Mesenteric fat pad (tissue), 1 donor: ENCODE results near the gene SPARC. TPM values are rescaled to one million over a fixed set of nuclear protein-coding genes. Genes with fewer than 3 reads are reported as not detected.
"Not testable (repeated sequence)": the region's sequence is repeated elsewhere in the genome, so short reads cannot be mapped to it uniquely, and the experiment has no call there.

Experiments used
- DNase-seq: peaks from one replicate; pipeline ENCODE4 v3.0.0-alpha.2; 2020; ENCODE audit warnings: low spot score
- long read RNA-seq: library from polyadenylated mRNA; unstranded; transcript quantifications from one replicate; pipeline ENCODE4 v2.0.0, GENCODE V29; 2020
- total RNA-seq: library from RNA; stranded (reverse); fragmentation: NEBNext Ultra II Directional; extraction: Animal tissue kit (Norgen Biotek cat#: 25700); gene quantifications from one replicate; pipeline ENCODE4 v1.2.1, GENCODE V29; 2021
- donor health status: DM: yes; HTN: yes; CAD: no.

The SPARC gene
- 1,881 TPM for total RNA-seq
- long read RNA-seq, transcript SPARC-202 (4 exons, 1,598 nt) = minor isoform, 61 of 2,841 reads
- long read RNA-seq, transcript SPARC-201 (10 exons, 3,701 nt) = major isoform, 2,094 of 2,841 reads
- long read RNA-seq, partial matches to known transcripts = 440 of 2,841 reads
- long read RNA-seq, other reads (novel, unspliced or antisense) = 246 of 2,841 reads

- peak; percentile 91 for DNase-seq
These were observed at the start of gene SPARC for GRCh38 chr5:151686674-151687407. Gene SPARC, minus strand, starts transcription at chr5:151686915. Its CDS starts 10,727 bp downstream, at chr5:151676188.

- no peak for DNase-seq
These were observed 48.9 kb upstream of the SPARC start for GRCh38 chr5:151735646-151736045.

- DNase-seq = no peak
These were observed 47.3 kb upstream of the SPARC start for GRCh38 chr5:151734064-151734408.

- no peak for DNase-seq
These were observed 46.8 kb upstream of the SPARC start for GRCh38 chr5:151733358-151734063.

GRCh38 chr5:151730381-151730780 lies 43.7 kb upstream of the SPARC start:
- no peak for DNase-seq

GRCh38 chr5:151729597-151729996 lies 42.9 kb upstream of the SPARC start:
- DNase-seq = not testable (repeated sequence)

- no peak for DNase-seq
These were observed 37.6 kb upstream of the SPARC start for GRCh38 chr5:151724360-151724759.

GRCh38 chr5:151722546-151722945 lies 35.8 kb upstream of the SPARC start:
- DNase-seq = no peak

- no peak for DNase-seq
These were observed 35.2 kb upstream of the SPARC start for GRCh38 chr5:151721812-151722391.

GRCh38 chr5:151721087-151721646 lies 34.5 kb upstream of the SPARC start:
- DNase-seq = no peak

- no peak for DNase-seq
These were observed 33.5 kb upstream of the SPARC start for GRCh38 chr5:151720215-151720614.

- no peak for DNase-seq
These were observed 32.7 kb upstream of the SPARC start for GRCh38 chr5:151719228-151720000.

GRCh38 chr5:151718646-151719045 lies 31.9 kb upstream of the SPARC start:
- no peak for DNase-seq

- DNase-seq = no peak
These were observed 31.4 kb upstream of the SPARC start for GRCh38 chr5:151718153-151718552.

GRCh38 chr5:151717416-151717815 lies 30.7 kb upstream of the SPARC start:
- no peak for DNase-seq

- no peak for DNase-seq
These were observed 22.5 kb upstream of the SPARC start for GRCh38 chr5:151709109-151709735.

GRCh38 chr5:151708126-151708525 lies 21.4 kb upstream of the SPARC start:
- DNase-seq = no peak

- no peak for DNase-seq
These were observed 20.9 kb upstream of the SPARC start for GRCh38 chr5:151707567-151707966.

- no peak for DNase-seq
These were observed 20.2 kb upstream of the SPARC start for GRCh38 chr5:151706906-151707305.

- DNase-seq = no peak
These were observed 17.1 kb upstream of the SPARC start for GRCh38 chr5:151703780-151704179.

GRCh38 chr5:151703227-151703626 lies 16.5 kb upstream of the SPARC start:
- DNase-seq = no peak
